Activated CD4-positive, alpha-beta T cell treated with anti-CD3 and anti-CD28 coated beads for 4 hours (primary cell): Measurements from ENCODE around the gene IFNL2.
"Not testable (repeated sequence)": the region's sequence is repeated elsewhere in the genome, so short reads cannot be mapped to it uniquely, and the experiment has no call there.

ENCODE experiments used
- DNase-seq, 2 donors: peaks; one replicate each; pipeline ENCODE4 v3.0.0-alpha.2; 2020

The IFNL2 gene

DNA sequence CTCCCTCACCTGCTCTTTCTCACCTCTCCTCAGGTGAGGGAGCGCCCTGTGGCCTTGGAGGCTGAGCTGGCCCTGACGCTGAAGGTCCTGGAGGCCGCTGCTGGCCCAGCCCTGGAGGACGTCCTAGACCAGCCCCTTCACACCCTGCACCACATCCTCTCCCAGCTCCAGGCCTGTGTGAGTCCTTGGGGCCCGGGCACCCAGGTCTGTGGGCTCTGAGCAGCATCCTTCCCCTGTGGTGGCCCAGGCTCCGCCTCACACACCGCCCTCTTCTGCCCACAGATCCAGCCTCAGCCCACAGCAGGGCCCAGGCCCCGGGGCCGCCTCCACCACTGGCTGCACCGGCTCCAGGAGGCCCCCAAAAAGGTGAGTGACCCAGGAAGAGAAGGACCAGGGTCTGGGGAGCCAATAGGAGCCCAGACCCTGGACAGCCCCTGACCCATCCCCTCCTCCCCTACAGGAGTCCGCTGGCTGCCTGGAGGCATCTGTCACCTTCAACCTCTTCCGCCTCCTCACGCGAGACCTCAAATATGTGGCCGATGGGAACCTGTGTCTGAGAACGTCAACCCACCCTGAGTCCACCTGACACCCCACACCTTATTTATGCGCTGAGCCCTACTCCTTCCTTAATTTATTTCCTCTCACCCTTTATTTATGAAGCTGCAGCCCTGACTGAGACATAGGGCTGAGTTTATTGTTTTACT lies 29.9 kb downstream of the IFNL2 start:
- peak; percentile 18 to 29 for DNase-seq

- no peak for DNase-seq
Measured at GRCh38 chr19:39299404-39299803, 31.2 kb downstream of the IFNL2 start.

DNA sequence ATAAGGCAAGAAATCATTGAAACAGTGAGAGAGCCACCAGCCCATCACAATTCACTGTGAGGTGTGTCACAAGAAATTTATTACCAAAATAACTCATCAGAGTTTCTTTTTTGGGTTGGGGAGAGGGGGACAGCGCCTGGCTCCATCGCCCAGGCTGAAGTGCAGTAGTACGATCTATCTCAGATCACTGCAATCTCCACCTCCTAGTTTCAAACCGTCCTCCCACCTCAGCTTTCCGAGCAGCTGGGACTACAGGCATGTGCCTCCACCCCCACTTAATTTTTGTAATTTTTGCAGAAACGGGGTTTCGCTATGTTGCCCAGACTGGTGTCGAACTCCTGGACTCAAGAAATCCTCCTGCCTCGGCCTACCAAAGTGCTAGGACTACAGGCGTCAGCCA lies 31.6 kb downstream of the IFNL2 start:
- DNase-seq: no peak

DNA sequence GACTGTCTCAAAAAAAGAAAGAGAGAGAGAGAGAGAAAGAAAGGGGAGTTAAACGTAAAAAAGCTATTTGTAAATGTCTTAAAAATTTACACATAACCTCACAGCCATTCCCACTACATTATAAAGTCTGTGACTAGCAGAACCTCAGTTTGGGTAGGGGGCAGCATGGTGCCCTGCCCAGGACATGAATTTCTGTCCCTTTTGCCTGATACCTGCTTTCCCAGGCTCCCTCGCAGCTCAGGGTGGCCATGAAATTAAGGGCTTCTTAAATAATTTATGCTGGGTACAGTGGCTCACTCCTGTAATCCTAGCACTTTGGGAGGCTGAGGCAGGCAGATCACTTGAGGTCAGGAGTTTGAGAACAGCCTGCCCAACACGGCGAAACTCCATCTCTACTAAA lies 32.8 kb downstream of the IFNL2 start:
- no peak for DNase-seq

DNA sequence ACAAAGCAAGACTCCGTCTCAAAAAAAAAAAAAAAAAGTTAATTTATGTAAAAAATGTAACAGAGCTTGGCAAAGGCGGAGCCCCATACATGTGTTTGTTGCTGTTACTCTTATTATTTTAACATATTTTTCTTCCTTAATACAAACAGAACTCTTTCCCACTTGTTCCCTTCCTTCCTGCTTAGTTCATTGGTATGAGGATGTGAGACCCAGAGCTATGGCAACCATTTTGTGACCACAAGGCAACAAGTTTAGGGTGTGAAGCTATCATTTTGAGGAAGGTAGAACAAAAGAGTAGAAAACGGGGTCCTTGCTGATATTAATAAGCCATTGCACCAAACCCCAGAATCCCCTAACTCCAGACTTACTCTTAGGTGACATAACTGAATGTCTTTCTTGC lies 33.4 kb downstream of the IFNL2 start:
- no peak for DNase-seq

DNA sequence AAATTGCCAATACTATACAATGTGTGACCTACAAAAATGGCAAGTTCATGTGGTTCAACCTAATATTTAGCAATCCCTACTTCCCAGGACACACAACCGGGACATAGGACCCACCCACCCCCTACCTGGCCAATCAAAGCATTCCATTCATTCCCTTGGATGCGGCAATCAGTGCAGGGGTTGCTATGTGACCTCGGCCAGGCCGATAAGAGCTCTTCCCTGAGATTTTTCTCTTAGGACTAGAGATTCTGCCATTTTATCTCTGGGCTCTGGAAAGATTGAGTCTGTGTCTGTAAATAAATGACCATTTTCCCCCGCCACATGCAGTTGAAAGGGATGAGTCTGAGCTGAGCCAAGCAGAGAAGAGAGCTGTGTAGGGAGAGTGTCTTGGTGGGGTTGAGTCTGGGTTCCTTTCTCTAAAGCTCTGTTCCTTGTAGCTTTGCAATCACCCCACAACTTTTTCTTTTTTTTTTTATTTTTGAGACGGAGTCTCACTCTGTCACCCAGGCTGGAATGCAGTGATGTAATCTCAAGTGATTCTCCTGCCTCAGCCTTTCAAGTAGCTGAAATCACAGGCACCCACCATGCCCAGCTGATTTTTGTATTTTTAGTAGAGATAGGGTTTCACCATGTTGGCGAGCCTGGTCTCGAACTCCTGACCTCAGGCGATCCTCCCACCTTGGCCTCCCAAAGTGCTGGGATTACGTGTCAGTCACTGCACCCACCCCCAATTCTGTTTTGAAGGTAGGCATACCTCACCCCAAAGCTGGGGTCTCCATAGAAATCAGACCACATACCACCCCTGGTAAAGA lies 35.4 kb downstream of the IFNL2 start:
- no peak for DNase-seq

DNA sequence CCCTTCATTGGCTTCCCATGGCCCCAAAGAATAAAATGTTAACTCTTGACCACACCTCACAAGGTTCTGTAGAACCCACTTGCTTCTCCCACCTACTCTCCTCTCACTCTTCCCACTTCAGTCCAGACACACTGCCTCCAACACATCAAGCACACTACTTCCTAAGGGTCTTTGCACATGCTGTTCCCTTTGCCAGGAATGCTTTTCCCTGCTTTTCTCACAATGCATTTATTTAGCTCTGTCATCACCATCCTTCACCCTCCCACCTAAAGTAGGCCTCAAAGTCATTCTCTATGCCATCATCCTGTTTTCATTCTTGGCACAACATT lies 36.0 kb downstream of the IFNL2 start:
- DNase-seq: no peak

DNA sequence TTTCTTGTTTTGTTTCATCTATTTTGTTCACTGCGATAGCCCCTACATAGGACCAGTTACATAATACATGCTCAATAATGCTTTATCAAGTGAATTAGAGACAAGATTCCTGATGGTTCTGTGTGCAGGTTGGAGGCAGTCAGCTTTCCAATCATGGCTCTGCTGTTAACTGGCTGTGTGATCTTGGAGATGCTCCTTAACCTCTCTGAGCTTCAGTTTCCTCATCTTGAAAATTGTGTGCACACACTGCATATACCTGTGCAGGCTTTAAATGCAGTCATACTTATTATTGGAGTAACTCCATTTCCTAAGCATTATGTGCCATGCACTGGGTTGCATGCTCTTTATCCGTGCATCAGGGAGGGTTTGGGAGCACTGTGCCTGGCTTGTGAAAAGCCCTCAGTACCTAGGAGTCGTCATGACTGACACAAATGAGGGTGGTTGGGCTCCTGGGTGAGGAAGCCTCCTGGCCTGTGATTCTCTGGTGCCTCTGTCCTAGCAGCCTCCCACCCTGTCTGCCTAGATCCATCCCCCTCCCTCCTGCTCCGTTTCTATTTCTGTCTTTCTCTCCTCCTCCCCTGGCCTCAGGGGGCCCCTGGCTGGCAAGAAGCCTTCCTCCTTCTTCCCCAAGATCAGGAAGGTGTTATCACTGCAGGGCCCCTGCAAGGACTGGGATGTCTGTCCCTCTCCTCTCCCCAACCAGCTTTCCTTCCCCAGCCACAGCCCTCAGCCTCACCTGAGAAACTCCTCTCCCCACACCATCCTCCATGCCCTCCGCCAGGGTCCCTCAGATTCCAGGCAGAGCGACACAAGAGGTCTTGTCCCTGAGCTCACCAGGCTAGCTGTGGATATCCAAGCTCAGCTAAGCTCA lies 36.7 kb downstream of the IFNL2 start:
- no peak for DNase-seq

GRCh38 chr19:39306075-39306474 lies 37.9 kb downstream of the IFNL2 start:
- DNase-seq: no peak

DNA sequence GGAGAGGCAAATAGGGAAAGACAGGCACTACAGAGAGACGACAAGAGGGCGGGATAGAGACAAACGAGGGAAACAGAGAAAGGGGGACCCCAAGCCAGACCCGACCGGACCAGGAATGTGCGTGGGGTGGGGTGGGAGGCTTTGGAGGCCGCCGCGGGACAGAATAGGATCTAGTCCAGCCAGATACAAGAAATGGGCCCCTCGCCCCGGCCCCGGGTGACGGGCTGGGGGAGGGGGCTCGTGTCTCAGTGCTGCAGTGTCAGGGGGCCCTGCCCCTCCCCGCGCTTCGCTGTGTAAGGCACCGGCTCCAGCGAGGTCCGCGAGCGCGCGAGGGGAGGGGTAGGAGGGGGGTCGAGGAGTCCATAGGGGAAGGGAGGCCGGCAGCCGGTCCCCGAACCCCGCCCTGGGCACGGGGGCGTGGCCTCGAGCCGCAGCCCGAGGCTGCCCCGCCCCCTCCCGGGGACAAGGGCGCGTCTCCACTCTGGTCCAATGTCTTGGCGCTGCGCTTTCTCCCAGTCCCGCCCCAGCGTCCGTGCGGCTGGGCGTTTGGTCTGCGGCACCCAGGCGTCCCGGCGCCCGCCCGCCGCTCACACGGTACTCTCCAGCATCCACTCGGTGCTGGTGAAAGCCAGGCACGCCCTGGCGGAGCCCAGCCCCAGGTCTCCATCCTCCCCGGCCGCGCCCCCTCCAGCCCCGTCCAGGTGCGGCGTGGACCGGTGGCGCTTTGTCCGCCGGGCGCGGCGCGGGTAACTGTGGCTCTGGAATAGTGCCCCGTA lies 39.0 kb downstream of the IFNL2 start:
- no peak for DNase-seq

DNA sequence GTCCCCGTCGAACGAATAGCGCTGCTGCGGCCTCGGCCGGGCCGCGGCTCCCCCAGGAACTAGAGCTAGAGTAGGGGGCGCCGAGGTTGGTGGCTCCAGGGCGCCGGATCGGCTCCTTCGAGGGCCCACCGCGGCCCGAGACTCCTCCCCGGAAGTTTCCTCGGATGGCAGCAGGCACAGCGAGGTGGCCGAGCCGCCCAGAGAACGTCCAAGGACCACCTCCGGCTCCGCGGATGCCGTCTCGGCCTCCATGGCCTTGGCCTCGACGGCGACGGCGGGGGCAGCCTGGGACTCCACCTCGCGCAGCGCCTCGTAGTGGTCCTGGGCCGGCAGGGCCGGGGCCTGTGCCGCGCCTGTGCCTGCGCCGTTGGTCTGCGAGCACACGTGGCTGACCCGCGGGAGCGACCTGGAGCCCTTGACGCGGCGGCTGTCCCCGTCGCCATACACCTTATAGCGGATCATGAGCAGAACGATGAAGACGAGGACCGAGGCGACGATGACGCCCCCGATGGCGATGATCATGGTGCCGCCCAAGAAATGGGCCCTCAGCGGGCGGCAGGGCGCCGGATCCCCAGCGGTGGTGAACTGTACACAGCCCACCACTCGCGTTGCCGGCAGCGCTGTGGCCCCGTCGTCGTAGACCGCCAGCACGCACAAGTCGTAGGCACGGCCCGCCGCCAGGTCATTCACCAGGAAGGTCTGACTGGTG lies 39.8 kb downstream of the IFNL2 start:
- DNase-seq: no peak

- DNase-seq: no peak
Measured at GRCh38 chr19:39308531-39309304, 40.5 kb downstream of the IFNL2 start.

DNA sequence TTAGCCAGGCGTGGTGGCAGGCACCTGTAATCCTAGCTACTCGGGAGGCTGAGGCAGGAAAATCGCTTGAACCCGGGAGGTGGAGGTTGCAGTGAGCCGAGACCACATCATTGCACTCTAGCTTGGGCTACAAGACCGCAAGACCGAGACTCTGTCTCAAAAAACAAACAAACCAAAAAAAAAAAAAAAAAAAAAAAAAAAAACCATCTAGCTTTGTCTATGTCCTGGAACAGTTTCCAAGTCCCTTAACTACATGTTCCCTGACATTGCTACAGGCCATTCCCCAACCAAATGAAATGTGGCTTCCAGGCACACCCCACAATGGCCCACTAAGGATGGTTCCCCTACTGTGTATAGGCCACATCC lies 41.1 kb downstream of the IFNL2 start:
- not testable (repeated sequence) for DNase-seq

DNA sequence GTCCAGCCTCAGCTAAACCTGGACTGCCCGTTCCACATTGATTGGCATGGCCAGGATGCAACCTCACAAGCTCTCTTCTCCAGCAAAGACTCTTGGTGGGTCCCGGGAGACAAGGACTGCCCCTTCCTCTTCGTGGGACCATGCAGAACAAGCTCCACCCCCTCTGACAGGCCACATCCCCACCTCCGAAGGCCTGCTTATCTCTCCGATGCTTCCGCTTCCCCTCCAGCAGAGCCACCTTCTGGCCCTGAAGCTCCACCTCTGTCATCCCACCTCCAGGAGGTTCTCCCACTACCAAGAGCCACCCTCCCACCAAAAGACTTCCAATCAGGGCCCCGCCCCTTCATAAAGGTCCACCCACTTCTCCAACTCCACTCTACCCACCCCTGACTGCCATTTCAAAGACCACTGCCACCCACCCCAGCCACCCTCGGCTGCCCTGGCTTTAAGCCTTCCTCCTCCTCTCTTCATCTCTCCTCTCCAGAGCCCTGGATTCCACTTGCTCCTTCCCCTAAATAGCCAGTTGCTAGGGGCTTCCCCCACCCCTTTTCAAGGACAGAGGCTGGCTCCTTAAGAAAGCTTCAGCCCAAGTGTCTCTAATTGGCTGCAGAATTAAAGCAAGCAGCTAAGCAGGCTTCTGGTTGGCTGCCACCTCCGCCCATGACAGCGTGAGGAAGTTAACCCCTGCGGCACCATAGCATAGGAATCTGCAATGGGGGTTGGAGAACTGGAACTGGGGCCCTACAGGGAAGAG lies 42.5 kb downstream of the IFNL2 start:
- no peak for DNase-seq

- DNase-seq: no peak
Measured at GRCh38 chr19:39314016-39314728, 46.0 kb downstream of the IFNL2 start.

GRCh38 chr19:39315933-39316332 lies 47.7 kb downstream of the IFNL2 start:
- no peak for DNase-seq

GRCh38 chr19:39316627-39317321 lies 48.6 kb downstream of the IFNL2 start:
- no peak for DNase-seq

GRCh38 chr19:39317476-39317875 lies 49.3 kb downstream of the IFNL2 start:
- DNase-seq: no peak

GRCh38 chr19:39318071-39318470 lies 49.9 kb downstream of the IFNL2 start:
- DNase-seq: no peak
